ENCODE data around the gene PMFBP1. TPM values are rescaled to one million over a fixed set of nuclear protein-coding genes. Genes with fewer than 3 reads are reported as not detected.

PMFBP1 gene
- total and polyA plus RNA-seq, 2 donors (not counting 1 experiment from before 2014, with no cell fraction given), result 1.2 to 9.5 TPM

- no peaks in the 10 kb centered on the region for H3K27me3 Mint-ChIP-seq
- Histone ChIP-seq H3K36me3 (replicated peaks in 1 of 2; ENCODE audit: control extremely low read depth in 1 of 2, control insufficient read depth in 1 of 2, extremely low read depth in 1 of 2, insufficient read depth in 2 of 2, low read length in 1 of 2) (peaks cover 0 to 52% of the 10 kb centered on the region in 2 experiments), H3K9me3 (ENCODE audit: control extremely low read depth in 1 of 3, control insufficient read depth in 2 of 3, insufficient read depth in 1 of 3, low read length in 2 of 3) (no peaks in the 10 kb centered on the region), H3K79me2 (ENCODE audit: control insufficient read depth, insufficient read depth, low read length) (no peaks in the 10 kb centered on the region), H3K4me3 (ENCODE audit: control extremely low read depth in 1 of 5, extremely low read depth in 1 of 5, insufficient read depth in 1 of 5, low read depth in 2 of 5, low read length in 4 of 5) (no peak overlapping the region), H4K20me1 (ENCODE audit: control insufficient read depth, insufficient read depth, low read length, poor library complexity, severe bottlenecking) (no peaks in the 10 kb centered on the region), H3K27ac (ENCODE audit: low read length in 2 of 2) (no peak overlapping the region), H3K4me2 (replicated peaks; ENCODE audit: low read depth, low read length, poor library complexity, severe bottlenecking) (no peak overlapping the region), H2AFZ (ENCODE audit: insufficient read depth, low read depth, low read length, poor library complexity, severe bottlenecking) (no peak overlapping the region), H3K4me1 (ENCODE audit: control insufficient read depth in 2 of 2, insufficient read depth in 2 of 2, low read length in 2 of 2) (no peaks in the 10 kb centered on the region), H3K9ac (ENCODE audit: low read length) (no peak overlapping the region), H3K27me3 (replicated peaks in 1 of 4; ENCODE audit: control extremely low read depth in 1 of 4, control insufficient read depth in 3 of 4, insufficient read depth in 4 of 4, low read length in 3 of 4) (no peaks in the 10 kb centered on the region)
- H3K4me3 Mint-ChIP-seq, result no peak overlapping the region
- intact Hi-C loops (cut with micrococcal nuclease), result no loop called here
- H3K4me1 Mint-ChIP-seq, result no peaks in the 10 kb centered on the region
- DNase-seq, result no peak
- peaks cover 6% of the 10 kb centered on the region for H3K9me3 Mint-ChIP-seq (ENCODE audit: insufficient read depth)
- TF ChIP-seq CTCF (IDR thresholded peaks at IDR 0.05) (no peak), EZH2 (IDR thresholded peaks at IDR 0.05; ENCODE audit: borderline replicate concordance, insufficient read depth, low read depth, low read length, poor library complexity, severe bottlenecking) (no peak)
- POLR2A ChIA-PET, result no interaction called here
- WGBS (ENCODE audit: insufficient coverage), result 98% methylated on average over 14 of the region's 15 CpGs
- no peak for ATAC-seq (ENCODE audit: low read depth)
- H3K27ac Mint-ChIP-seq, result no peak overlapping the region
- CTCF ChIA-PET, result interaction anchor here (1.7 kb wide), 1 partner anchor 12 kb away, joined by 5 read pairs; no protein-coding TSS in a partner anchor
Measured at GRCh38 chr16:72112452-72112792, 59.5 kb downstream of the PMFBP1 start.

GRCh38 chr16:72111657-72112451 lies 60.1 kb downstream of the PMFBP1 start:
- no peak for ATAC-seq (ENCODE audit: low read depth)
- POLR2A ChIA-PET, result no interaction called here

More at GRCh38 chr16:72111657-72112451, 60.1 kb downstream of the PMFBP1 start:
- Histone ChIP-seq H3K36me3 (replicated peaks in 1 of 2; ENCODE audit: control extremely low read depth in 1 of 2, control insufficient read depth in 1 of 2, extremely low read depth in 1 of 2, insufficient read depth in 2 of 2, low read length in 1 of 2) (peaks cover 0 to 57% of the 10 kb centered on the region in 2 experiments), H2AFZ (ENCODE audit: insufficient read depth, low read depth, low read length, poor library complexity, severe bottlenecking) (no peak overlapping the region), H3K27ac (ENCODE audit: low read length in 2 of 2) (no peak overlapping the region), H3K4me1 (ENCODE audit: control insufficient read depth in 2 of 2, insufficient read depth in 2 of 2, low read length in 2 of 2) (no peaks in the 10 kb centered on the region), H3K27me3 (replicated peaks in 1 of 4; ENCODE audit: control extremely low read depth in 1 of 4, control insufficient read depth in 3 of 4, insufficient read depth in 4 of 4, low read length in 3 of 4) (no peaks in the 10 kb centered on the region), H4K20me1 (ENCODE audit: control insufficient read depth, insufficient read depth, low read length, poor library complexity, severe bottlenecking) (no peaks in the 10 kb centered on the region), H3K4me3 (ENCODE audit: control extremely low read depth in 1 of 5, extremely low read depth in 1 of 5, insufficient read depth in 1 of 5, low read depth in 2 of 5, low read length in 4 of 5) (no peak overlapping the region), H3K9me3 (ENCODE audit: control extremely low read depth in 1 of 3, control insufficient read depth in 2 of 3, insufficient read depth in 1 of 3, low read length in 2 of 3) (no peaks in the 10 kb centered on the region), H3K9ac (ENCODE audit: low read length) (no peak overlapping the region), H3K4me2 (replicated peaks; ENCODE audit: low read depth, low read length, poor library complexity, severe bottlenecking) (no peak overlapping the region), H3K79me2 (ENCODE audit: control insufficient read depth, insufficient read depth, low read length) (no peaks in the 10 kb centered on the region)
- no peak overlapping the region for H3K27ac Mint-ChIP-seq
- no peak for DNase-seq
- no peak for TF ChIP-seq EZH2 (IDR thresholded peaks at IDR 0.05; ENCODE audit: borderline replicate concordance, insufficient read depth, low read depth, low read length, poor library complexity, severe bottlenecking)
- TF ChIP-seq CTCF (IDR thresholded peaks at IDR 0.05), result no peak
- 95% methylated on average over 13 of the region's 19 CpGs for WGBS (ENCODE audit: insufficient coverage)
- no peaks in the 10 kb centered on the region for H3K27me3 Mint-ChIP-seq
- H3K4me3 Mint-ChIP-seq, result no peak overlapping the region
- CTCF ChIA-PET, result interaction anchor here (1.7 kb wide), 1 partner anchor 13 kb away, joined by 5 read pairs; no protein-coding TSS in a partner anchor
- intact Hi-C loops (cut with micrococcal nuclease), result no loop called here
- peaks cover 6% of the 10 kb centered on the region for H3K9me3 Mint-ChIP-seq (ENCODE audit: insufficient read depth)
- no peaks in the 10 kb centered on the region for H3K4me1 Mint-ChIP-seq
